ENCODE measurements around the gene CTNNA3. TPM values are rescaled to one million over a fixed set of nuclear protein-coding genes. Genes with fewer than 3 reads are reported as not detected.
"Not testable (repeated sequence)": the region's sequence is repeated elsewhere in the genome, so short reads cannot be mapped to it uniquely, and the experiment has no call there.

The CTNNA3 gene
- total RNA-seq, 1 donor from 2014 or later, result not detected

- Mint-ChIP-seq H3K4me3 (no peak overlapping the region), H3K27ac (no peak overlapping the region), H3K4me1 (ENCODE audit: low read depth) (no peaks in the 10 kb centered on the region), H3K36me3 (ENCODE audit: low read depth) (no peaks in the 10 kb centered on the region), H3K27me3 (ENCODE audit: insufficient read depth) (peaks cover 6% of the 10 kb centered on the region), H3K9me3 (no peaks in the 10 kb centered on the region)
- intact Hi-C loops (cut with micrococcal nuclease), result no loop called here
- DNase-seq (ENCODE audit: low spot score), result no peak
Measured at GRCh38 chr10:67262675-67263074, 433.3 kb downstream of the CTNNA3 start.

DNA sequence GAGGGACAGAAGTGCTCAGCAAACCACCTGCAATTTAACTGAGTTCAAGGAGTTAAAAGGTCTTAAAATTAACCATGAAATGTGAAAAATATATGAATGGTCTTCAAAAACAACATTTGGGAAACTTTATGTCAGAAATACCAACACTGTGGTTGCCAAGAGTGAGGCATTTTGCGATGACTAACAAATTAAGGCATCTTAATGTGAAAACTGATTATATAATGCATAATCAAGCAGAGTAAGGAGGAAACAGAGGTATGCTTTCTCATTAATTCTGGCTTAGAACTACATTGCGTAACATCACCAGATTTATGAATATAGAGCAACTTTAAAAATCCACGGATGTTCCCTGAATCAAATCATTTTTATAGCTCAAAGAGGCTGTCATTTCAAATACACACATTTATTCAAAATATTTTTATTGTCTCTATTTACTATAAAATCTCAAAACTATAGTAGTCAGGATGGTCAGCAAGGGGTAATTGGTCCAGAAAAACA, 434.6 kb downstream of the CTNNA3 start:
- DNase-seq (ENCODE audit: low spot score), result no peak
- H3K27ac Mint-ChIP-seq, result no peak overlapping the region
- intact Hi-C loops (cut with micrococcal nuclease), result no loop called here
- H3K27me3 Mint-ChIP-seq (ENCODE audit: insufficient read depth), result peaks cover 6% of the 10 kb centered on the region
- no peaks in the 10 kb centered on the region for H3K9me3 Mint-ChIP-seq
- no peak overlapping the region for H3K4me3 Mint-ChIP-seq
- no peaks in the 10 kb centered on the region for H3K36me3 Mint-ChIP-seq (ENCODE audit: low read depth)
- no peaks in the 10 kb centered on the region for H3K4me1 Mint-ChIP-seq (ENCODE audit: low read depth)

GRCh38 chr10:67259319-67259929, 436.6 kb downstream of the CTNNA3 start:
- intact Hi-C loops (cut with micrococcal nuclease), result no loop called here
- peaks cover 6% of the 10 kb centered on the region for H3K27me3 Mint-ChIP-seq (ENCODE audit: insufficient read depth)

DNA sequence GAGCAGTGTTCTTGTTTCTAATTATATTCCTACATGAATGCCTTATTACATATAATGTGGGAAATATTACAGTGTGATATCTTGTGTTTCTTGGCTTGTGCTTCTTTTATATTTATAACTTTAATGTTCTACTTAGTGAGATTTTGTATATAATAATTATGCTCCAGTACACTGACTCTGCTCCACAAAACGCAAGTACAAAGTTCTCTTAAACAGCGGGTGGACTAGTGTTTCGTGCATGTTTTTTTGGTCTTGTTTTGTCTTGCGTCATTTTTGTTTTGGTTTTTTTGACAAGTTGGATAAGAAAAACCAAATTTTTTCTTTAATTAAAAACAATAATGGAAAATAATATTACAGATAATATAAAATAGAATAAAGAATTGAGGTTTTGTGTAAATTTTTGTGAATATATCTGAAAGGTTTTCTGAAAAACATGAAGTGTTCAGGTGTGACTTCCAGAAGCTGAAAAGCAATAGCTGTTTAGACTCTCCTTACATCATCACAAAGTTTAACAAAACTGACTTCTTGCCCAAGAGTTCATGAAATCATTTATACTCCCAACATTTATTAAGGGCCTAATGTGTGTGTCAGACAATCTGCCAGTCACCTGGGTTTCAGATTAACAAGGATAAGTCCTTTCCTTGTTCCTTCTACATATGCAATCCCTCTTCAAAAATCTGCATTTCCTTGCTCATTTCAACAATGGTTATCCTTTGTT, 438.4 kb downstream of the CTNNA3 start:
- no peaks in the 10 kb centered on the region for H3K36me3 Mint-ChIP-seq (ENCODE audit: low read depth)
- intact Hi-C loops (cut with micrococcal nuclease), result no loop called here
- no peaks in the 10 kb centered on the region for H3K9me3 Mint-ChIP-seq
- no peak overlapping the region for H3K27ac Mint-ChIP-seq
- no peaks in the 10 kb centered on the region for H3K27me3 Mint-ChIP-seq (ENCODE audit: insufficient read depth)
- H3K4me3 Mint-ChIP-seq, result no peak overlapping the region
- H3K4me1 Mint-ChIP-seq (ENCODE audit: low read depth), result no peaks in the 10 kb centered on the region
- DNase-seq (ENCODE audit: low spot score), result no peak

More at GRCh38 chr10:67259319-67259929, 436.6 kb downstream of the CTNNA3 start:
- Mint-ChIP-seq H3K4me1 (ENCODE audit: low read depth) (no peaks in the 10 kb centered on the region), H3K9me3 (no peaks in the 10 kb centered on the region), H3K27ac (no peak overlapping the region), H3K36me3 (ENCODE audit: low read depth) (no peaks in the 10 kb centered on the region), H3K4me3 (no peak overlapping the region)
- no peak for DNase-seq (ENCODE audit: low spot score)

DNA sequence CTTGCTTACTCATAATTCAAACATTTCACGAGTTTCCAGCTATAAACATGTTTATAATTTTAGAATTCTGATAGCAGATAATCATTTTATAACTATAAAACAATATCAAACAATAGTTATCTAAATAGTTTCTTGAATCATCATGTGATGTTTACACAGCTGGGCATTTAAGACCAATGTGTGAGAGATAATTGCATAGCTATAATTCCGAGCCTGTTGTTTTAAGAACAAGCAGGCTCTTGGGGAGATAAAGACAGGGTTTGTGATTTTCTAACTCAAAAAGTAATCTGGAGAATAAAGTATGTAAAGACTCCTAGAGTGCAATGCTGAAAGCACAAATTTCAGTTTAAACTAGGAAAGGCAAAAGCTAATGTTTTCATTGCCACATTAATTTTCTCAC, 439.0 kb downstream of the CTNNA3 start:
- Mint-ChIP-seq H3K27ac (no peak overlapping the region), H3K9me3 (no peaks in the 10 kb centered on the region), H3K4me3 (no peak overlapping the region), H3K36me3 (ENCODE audit: low read depth) (no peaks in the 10 kb centered on the region), H3K4me1 (ENCODE audit: low read depth) (no peaks in the 10 kb centered on the region), H3K27me3 (ENCODE audit: insufficient read depth) (no peaks in the 10 kb centered on the region)
- DNase-seq (ENCODE audit: low spot score), result no peak
- intact Hi-C loops (cut with micrococcal nuclease), result no loop called here

GRCh38 chr10:67250686-67251085, 445.3 kb downstream of the CTNNA3 start:
- intact Hi-C loops (cut with micrococcal nuclease), result no loop called here
- Mint-ChIP-seq H3K9me3 (no peaks in the 10 kb centered on the region), H3K4me1 (ENCODE audit: low read depth) (no peaks in the 10 kb centered on the region), H3K36me3 (ENCODE audit: low read depth) (no peaks in the 10 kb centered on the region), H3K27ac (no peak overlapping the region), H3K4me3 (no peak overlapping the region), H3K27me3 (ENCODE audit: insufficient read depth) (no peaks in the 10 kb centered on the region)
- DNase-seq (ENCODE audit: low spot score), result no peak

- intact Hi-C loops (cut with micrococcal nuclease), result no loop called here
- no peaks in the 10 kb centered on the region for H3K36me3 Mint-ChIP-seq (ENCODE audit: low read depth)
- H3K27me3 Mint-ChIP-seq (ENCODE audit: insufficient read depth), result no peaks in the 10 kb centered on the region
- no peak overlapping the region for H3K4me3 Mint-ChIP-seq
- no peak for DNase-seq (ENCODE audit: low spot score)
- no peaks in the 10 kb centered on the region for H3K9me3 Mint-ChIP-seq
- H3K4me1 Mint-ChIP-seq (ENCODE audit: low read depth), result no peaks in the 10 kb centered on the region
- no peak overlapping the region for H3K27ac Mint-ChIP-seq
Measured at GRCh38 chr10:67246066-67246555, 449.9 kb downstream of the CTNNA3 start.

DNA sequence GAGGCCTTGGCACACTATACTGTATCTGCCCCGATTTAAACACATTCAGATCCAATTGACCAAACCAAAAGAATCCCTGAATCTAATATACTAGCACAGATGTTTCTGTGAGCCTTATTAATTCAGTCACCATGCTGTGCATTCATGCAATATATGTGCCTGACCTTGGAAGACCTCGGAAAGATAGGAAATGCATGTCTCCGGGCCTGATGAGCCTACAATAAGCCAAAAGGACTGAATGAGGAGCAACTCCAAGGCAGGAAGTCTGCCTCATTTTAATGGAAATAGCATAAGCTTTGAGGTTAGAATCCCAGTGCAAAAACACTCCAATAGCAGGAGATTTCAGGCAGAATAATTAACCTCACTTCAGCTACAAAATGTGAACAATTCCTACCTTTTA, 453.5 kb downstream of the CTNNA3 start:
- H3K4me3 Mint-ChIP-seq, result no peak overlapping the region
- intact Hi-C loops (cut with micrococcal nuclease), result no loop called here
- no peak overlapping the region for H3K27ac Mint-ChIP-seq
- H3K9me3 Mint-ChIP-seq, result no peaks in the 10 kb centered on the region
- no peaks in the 10 kb centered on the region for H3K4me1 Mint-ChIP-seq (ENCODE audit: low read depth)
- H3K27me3 Mint-ChIP-seq (ENCODE audit: insufficient read depth), result no peaks in the 10 kb centered on the region
- no peaks in the 10 kb centered on the region for H3K36me3 Mint-ChIP-seq (ENCODE audit: low read depth)
- no peak for DNase-seq (ENCODE audit: low spot score)

GRCh38 chr10:67241451-67241850, 454.5 kb downstream of the CTNNA3 start:
- no peak overlapping the region for H3K27ac Mint-ChIP-seq
- no peak overlapping the region for H3K4me3 Mint-ChIP-seq
- H3K36me3 Mint-ChIP-seq (ENCODE audit: low read depth), result no peaks in the 10 kb centered on the region
- DNase-seq (ENCODE audit: low spot score), result no peak
- H3K9me3 Mint-ChIP-seq, result no peaks in the 10 kb centered on the region
- intact Hi-C loops (cut with micrococcal nuclease), result no loop called here
- H3K4me1 Mint-ChIP-seq (ENCODE audit: low read depth), result no peaks in the 10 kb centered on the region
- no peaks in the 10 kb centered on the region for H3K27me3 Mint-ChIP-seq (ENCODE audit: insufficient read depth)

DNA sequence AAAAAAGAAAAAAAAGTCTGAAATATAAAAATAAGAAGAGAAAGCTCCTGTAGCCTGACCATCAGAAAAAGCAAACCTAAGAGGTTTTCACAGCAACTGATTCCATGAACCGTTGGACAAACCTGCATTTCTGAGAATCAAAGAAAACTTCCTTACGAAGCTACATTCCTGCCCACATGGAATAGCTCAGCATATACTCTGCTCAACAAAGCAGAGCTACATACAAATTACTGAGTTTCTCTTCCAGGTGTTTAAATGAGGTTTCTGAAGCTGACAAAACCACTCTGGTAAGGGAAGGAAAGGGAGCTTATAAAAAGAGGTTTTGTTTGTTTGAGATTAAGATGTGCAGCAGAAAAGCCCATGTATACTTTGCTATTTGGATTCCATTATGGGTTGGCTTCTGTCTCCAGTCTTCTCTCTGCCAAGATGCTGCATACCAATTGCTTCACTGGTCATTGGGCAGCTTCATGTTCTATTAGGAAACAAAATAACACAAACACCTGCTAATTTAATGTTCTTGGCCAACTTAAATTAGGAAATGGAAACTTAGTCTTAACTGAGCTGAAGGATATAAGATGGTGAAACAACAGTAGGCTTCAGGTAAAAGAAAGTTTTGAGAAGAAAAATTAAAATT, 456.0 kb downstream of the CTNNA3 start:
- H3K4me1 Mint-ChIP-seq (ENCODE audit: low read depth), result no peaks in the 10 kb centered on the region
- H3K27me3 Mint-ChIP-seq (ENCODE audit: insufficient read depth), result no peaks in the 10 kb centered on the region
- H3K4me3 Mint-ChIP-seq, result no peak overlapping the region
- no peaks in the 10 kb centered on the region for H3K36me3 Mint-ChIP-seq (ENCODE audit: low read depth)
- no peaks in the 10 kb centered on the region for H3K9me3 Mint-ChIP-seq
- DNase-seq (ENCODE audit: low spot score), result no peak
- intact Hi-C loops (cut with micrococcal nuclease), result no loop called here
- no peak overlapping the region for H3K27ac Mint-ChIP-seq

DNA sequence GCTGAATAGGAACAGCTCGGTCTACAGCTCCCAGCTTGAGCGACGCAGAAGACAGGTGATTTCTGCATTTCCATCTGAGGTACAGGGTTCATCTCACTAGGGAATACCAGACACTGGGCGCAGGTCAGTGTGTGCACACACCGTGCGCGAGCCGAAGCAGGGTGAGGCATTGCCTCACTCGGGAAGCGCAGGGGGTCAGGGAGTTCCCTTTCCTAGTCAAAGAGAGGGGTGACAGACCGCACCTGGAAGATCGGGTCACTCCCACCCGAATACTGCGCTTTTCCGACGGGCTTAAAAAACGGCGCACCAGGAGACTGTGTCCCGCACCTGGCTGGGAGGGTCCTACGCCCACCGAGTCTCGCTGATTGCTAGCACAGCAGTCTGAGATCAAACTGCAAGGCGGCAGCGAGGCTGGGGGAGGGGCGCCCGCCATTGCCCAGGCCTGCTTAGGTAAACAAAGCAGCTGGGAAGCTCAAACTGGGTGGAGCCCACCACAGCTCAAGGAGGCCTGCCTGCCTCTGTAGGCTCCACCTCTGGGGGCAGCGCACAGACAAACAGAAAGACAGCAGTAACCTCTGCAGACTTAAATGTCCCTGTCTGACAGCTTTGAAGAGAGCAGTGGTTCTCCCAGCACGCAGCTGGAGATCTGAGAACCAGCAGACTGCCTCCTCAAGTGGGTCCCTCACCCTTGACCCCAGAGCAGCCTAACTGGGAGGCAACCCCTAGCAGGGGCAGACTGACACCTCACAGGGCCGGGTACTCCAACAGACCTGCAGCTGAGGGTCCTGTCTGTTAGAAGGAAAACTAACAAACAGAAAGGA, 465.1 kb downstream of the CTNNA3 start:
- H3K27me3 Mint-ChIP-seq (ENCODE audit: insufficient read depth); H3K4me3 Mint-ChIP-seq; DNase-seq (ENCODE audit: low spot score); H3K9me3 Mint-ChIP-seq; H3K4me1 Mint-ChIP-seq (ENCODE audit: low read depth); intact Hi-C loops (cut with micrococcal nuclease); H3K27ac Mint-ChIP-seq; H3K36me3 Mint-ChIP-seq (ENCODE audit: low read depth): not testable (repeated sequence)

GRCh38 chr10:67225226-67225625, 470.8 kb downstream of the CTNNA3 start:
- H3K4me1 Mint-ChIP-seq (ENCODE audit: low read depth), result no peaks in the 10 kb centered on the region
- DNase-seq (ENCODE audit: low spot score), result no peak
- intact Hi-C loops (cut with micrococcal nuclease), result no loop called here
- H3K9me3 Mint-ChIP-seq, result no peaks in the 10 kb centered on the region
- H3K27me3 Mint-ChIP-seq (ENCODE audit: insufficient read depth), result no peaks in the 10 kb centered on the region
- H3K4me3 Mint-ChIP-seq, result no peak overlapping the region
- H3K36me3 Mint-ChIP-seq (ENCODE audit: low read depth), result no peaks in the 10 kb centered on the region
- H3K27ac Mint-ChIP-seq, result no peak overlapping the region

All from activated T-helper 1 cell treated with anti-CD3 and anti-CD28 coated beads, Interleukin-12 subunit alpha, Interleukin-12 subunit beta, Interleukin-2, Interleukin-4 antibody, amounts not matched to agents 30 ng/mL and 10 ng/mL and 1 ng/mL, durations not matched to agents 14 hours and 24 hours and 36 hours (primary cell).